Esophagus squamous epithelium (tissue), 4 donors: ENCODE data around the gene RHOG.

ENCODE experiments used
- CTCF ChIP-seq, 6 experiments: fragments of 450-650 bp in 4 of 6; fragments of 200-600 bp in 2 of 6; sonication (generic) in 2 of 6; IDR thresholded peaks; one replicate each; pipeline ENCODE4 v1.5.1; 2016 to 2019; ENCODE audit warnings: antibody characterized with exemption in 6 of 6, mild to moderate bottlenecking in 4 of 6, moderate library complexity in 4 of 6
- POLR2A ChIP-seq, 4 donors: fragments of 450-650 bp; IDR thresholded peaks; one replicate each; pipeline ENCODE4 v1.6.1; 2017; ENCODE audit warnings: antibody characterized with exemption in 4 of 4, mild to moderate bottlenecking in 4 of 4, moderate library complexity in 3 of 4

GRCh38 chr11:3783611-3784010, 57.1 kb downstream of the RHOG start:
- TF ChIP-seq CTCF (IDR thresholded peaks at IDR 0.05) (no peak), POLR2A (IDR thresholded peaks at IDR 0.05) (no peak)
